Measurements from ENCODE around the gene NLGN4X.

DNA sequence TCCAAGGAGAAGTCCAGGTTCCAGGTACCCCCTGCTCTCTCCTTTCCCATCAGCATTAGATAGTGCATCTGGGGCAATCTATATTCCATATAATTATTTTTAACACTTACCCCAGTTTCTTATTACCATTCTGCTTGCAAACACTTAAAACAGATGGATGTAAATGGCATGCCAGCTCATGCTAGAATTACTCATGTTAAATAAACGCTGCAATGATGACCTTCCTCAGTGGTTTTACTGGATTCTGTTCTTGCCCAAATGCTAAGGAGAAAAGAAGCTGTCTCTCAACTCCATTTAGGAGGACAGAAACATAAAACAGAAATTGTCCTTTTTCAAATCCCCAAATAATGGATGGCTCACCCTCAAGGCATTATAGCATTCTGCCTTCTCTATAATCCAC, 161.1 kb downstream of the NLGN4X start:
- no peak for TF ChIP-seq EP300 (IDR thresholded peaks at IDR 0.05)
- TF ChIP-seq POLR2A (IDR thresholded peaks at IDR 0.05), result no peak
- TF ChIP-seq, protein P1, sequence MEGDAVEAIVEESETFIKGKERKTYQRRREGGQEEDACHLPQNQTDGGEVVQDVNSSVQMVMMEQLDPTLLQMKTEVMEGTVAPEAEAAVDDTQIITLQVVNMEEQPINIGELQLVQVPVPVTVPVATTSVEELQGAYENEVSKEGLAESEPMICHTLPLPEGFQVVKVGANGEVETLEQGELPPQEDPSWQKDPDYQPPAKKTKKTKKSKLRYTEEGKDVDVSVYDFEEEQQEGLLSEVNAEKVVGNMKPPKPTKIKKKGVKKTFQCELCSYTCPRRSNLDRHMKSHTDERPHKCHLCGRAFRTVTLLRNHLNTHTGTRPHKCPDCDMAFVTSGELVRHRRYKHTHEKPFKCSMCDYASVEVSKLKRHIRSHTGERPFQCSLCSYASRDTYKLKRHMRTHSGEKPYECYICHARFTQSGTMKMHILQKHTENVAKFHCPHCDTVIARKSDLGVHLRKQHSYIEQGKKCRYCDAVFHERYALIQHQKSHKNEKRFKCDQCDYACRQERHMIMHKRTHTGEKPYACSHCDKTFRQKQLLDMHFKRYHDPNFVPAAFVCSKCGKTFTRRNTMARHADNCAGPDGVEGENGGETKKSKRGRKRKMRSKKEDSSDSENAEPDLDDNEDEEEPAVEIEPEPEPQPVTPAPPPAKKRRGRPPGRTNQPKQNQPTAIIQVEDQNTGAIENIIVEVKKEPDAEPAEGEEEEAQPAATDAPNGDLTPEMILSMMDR (IDR thresholded peaks at IDR 0.05), result no peak

Data from upper lobe of left lung (tissue), 4 donors.